CD4-positive, alpha-beta memory T cell (primary cell): Measurements from ENCODE around the gene HACD2. TPM values are rescaled to one million over a fixed set of nuclear protein-coding genes. Genes with fewer than 3 reads are reported as not detected.
A peak's percentile ranks its signal among the peaks of the same experiment; 100 is the strongest.

Source experiments
- CTCF ChIA-PET: fragments of 350-600 bp; sonication (Branson Sonifier 250); formaldehyde crosslinking; loops from one replicate; lab custom pipeline; 2021; ENCODE audit warnings: inconsistent platforms; ENCODE audit not compliant: partially characterized antibody; lab: Charles Lee
- POLR2A ChIA-PET: fragments of 350-600 bp; sonication (Branson Sonifier 250); formaldehyde crosslinking; loops from one replicate; lab custom pipeline; 2021; ENCODE audit not compliant: partially characterized antibody; lab: Charles Lee
- DNase-seq, 5 donors: peaks; one replicate each; pipeline versions ENCODE4 v3.0.0 to v3.0.0-alpha.2; 2020 to 2022; ENCODE audit warnings: mixed read lengths in 1 of 5
- H3K27ac ChIP-seq: one replicate; pipeline ENCODE4 v1.7.0; 2013; ENCODE audit warnings: low read depth, low read length
- H3K27me3 ChIP-seq: 2 replicates; pipeline ENCODE4 v1.7.0; 2013; ENCODE audit warnings: mild to moderate bottlenecking, low read length, moderate library complexity; ENCODE audit not compliant: insufficient read depth
- H3K36me3 ChIP-seq: 2 replicates; pipeline ENCODE4 v1.7.0; 2013; ENCODE audit warnings: mild to moderate bottlenecking, low read length, moderate library complexity; ENCODE audit not compliant: insufficient read depth
- H3K4me1 ChIP-seq: 2 replicates; pipeline ENCODE4 v1.7.0; 2013; ENCODE audit warnings: mild to moderate bottlenecking, low read length, moderate library complexity; ENCODE audit not compliant: insufficient read depth
- H3K4me3 ChIP-seq, 2 donors: one replicate each; pipeline ENCODE4 v1.7.0; 2013; ENCODE audit warnings: low read length in 2 of 2, mild to moderate bottlenecking in 1 of 2
- H3K9me3 ChIP-seq, 2 donors: one replicate each; pipeline ENCODE4 v1.7.0; 2013; ENCODE audit warnings: low read length in 2 of 2, control low read depth in 1 of 2; ENCODE audit not compliant: control insufficient read depth in 1 of 2
- H3K27ac Mint-ChIP-seq, 7 donors: one replicate each; pipeline ENCODE4 v1.8.0; 2020 to 2021; ENCODE audit warnings: mixed read lengths in 7 of 7, mild to moderate bottlenecking in 6 of 7, inconsistent platforms in 3 of 7, moderate library complexity in 3 of 7
- H3K27me3 Mint-ChIP-seq, 2 donors: one replicate each; pipeline ENCODE4 v1.8.0; 2020 to 2021; ENCODE audit warnings: mixed read lengths in 2 of 2
- H3K36me3 Mint-ChIP-seq, 2 donors: one replicate each; pipeline ENCODE4 v1.8.0; 2020 to 2021; ENCODE audit warnings: mixed read lengths in 2 of 2, inconsistent platforms in 1 of 2, mild to moderate bottlenecking in 1 of 2
- H3K4me1 Mint-ChIP-seq, 4 donors: one replicate each; pipeline ENCODE4 v1.8.0; 2020 to 2021; ENCODE audit warnings: mixed read lengths in 4 of 4, mild to moderate bottlenecking in 1 of 4
- H3K4me3 Mint-ChIP-seq, 8 donors: one replicate each; pipeline ENCODE4 v1.8.0; 2020 to 2021; ENCODE audit warnings: mixed read lengths in 8 of 8, mild to moderate bottlenecking in 7 of 8, moderate library complexity in 6 of 8, inconsistent platforms in 3 of 8
- H3K9me3 Mint-ChIP-seq, 8 donors: one replicate each; pipeline ENCODE4 v1.8.0; 2020 to 2021; ENCODE audit warnings: mixed read lengths in 8 of 8, mild to moderate bottlenecking in 5 of 8, inconsistent platforms in 3 of 8, moderate library complexity in 1 of 8
- intact Hi-C: fragments of 100-400 bp; cut with micrococcal nuclease; formaldehyde crosslinking; loops from one replicate; pipeline ENCODE4 v1.15.1; 2023
- polyA plus RNA-seq, 2 donors: library from polyadenylated mRNA; unstranded; fragments of 300-500 nt; fragmentation: Illumina TruSeq; gene quantifications; one replicate each; pipeline ENCODE4 v1.2.3, GENCODE V29; 2021
- total RNA-seq, 2 experiments: library from RNA; stranded (reverse); gene quantifications; one replicate each; pipeline ENCODE4 v1.2.3, GENCODE V29; 2021

Gene HACD2
- total RNA-seq (10 to 100 TPM; 26.0 to 29.5 TPM), polyA plus RNA-seq (10 to 100 TPM; 27.0 to 38.0 TPM)

- ChIA-PET CTCF (interaction anchor here (0.7 kb wide), 1 partner anchor 383 kb away, joined by 3 read pairs; the partner anchor contains the start of gene SEC22A), POLR2A (interaction anchor here (0.6 to 1.9 kb wide), 4 partner anchors 10 to 1790 kb away, joined by 3 to 4 read pairs (median 4); partner anchors contain the start of gene ZNF148)
- H3K9me3 Mint-ChIP-seq = peaks cover 0 to 10% (median 3%) of the 10 kb centered on the region in 8 donors
- H3K36me3 ChIP-seq = no peaks in the 10 kb centered on the region
- H3K9me3 ChIP-seq = no peaks in the 10 kb centered on the region
- peaks cover 38% of the 10 kb centered on the region for H3K4me1 ChIP-seq
- no peaks in the 10 kb centered on the region for H3K27me3 Mint-ChIP-seq
- DNase-seq = peak; percentile 90 to 96 (median 92)
- H3K4me1 Mint-ChIP-seq = peaks cover 20 to 28% (median 22%) of the 10 kb centered on the region in 4 donors
- peak within 1 kb of the TSS; percentile 78 for H3K27ac ChIP-seq
- peaks cover 13 to 23% of the 10 kb centered on the region in 2 donors for H3K36me3 Mint-ChIP-seq
- intact Hi-C loops = loop anchor here (1.0 to 10.0 kb wide), 6 partner anchors 376 to 1836 kb away; partner anchors contain the start of genes CCDC14, FAM162A, GOLGB1 and SEC22A
- H3K4me3 Mint-ChIP-seq = peak within 1 kb of the TSS in 5 of 8 donors; percentile 88 to 93 (median 92)
- peak within 1 kb of the TSS; percentile 80 to 99 for H3K4me3 ChIP-seq
- peak within 1 kb of the TSS in 6 of 7 donors; percentile 76 to 94 (median 87) for H3K27ac Mint-ChIP-seq
- no peaks in the 10 kb centered on the region for H3K27me3 ChIP-seq
These were observed at the start of gene HACD2 for GRCh38 chr3:123584988-123585937. TSS of gene HACD2 (minus strand) at chr3:123585053. CDS start at chr3:123585027, 26 bp downstream.

GRCh38 chr3:123634149-123635051 is 49.5 kb upstream of the HACD2 start:
- POLR2A ChIA-PET = no interaction called here
- no peak overlapping the region for H3K27ac ChIP-seq
- DNase-seq = no peak
- H3K27me3 Mint-ChIP-seq = no peaks in the 10 kb centered on the region
- H3K4me3 Mint-ChIP-seq = no peak overlapping the region
- H3K36me3 ChIP-seq = no peaks in the 10 kb centered on the region
- no peaks in the 10 kb centered on the region for H3K27me3 ChIP-seq
- intact Hi-C loops = no loop called here
- no peak overlapping the region for H3K27ac Mint-ChIP-seq
- H3K9me3 Mint-ChIP-seq = no peaks in the 10 kb centered on the region
- no peaks in the 10 kb centered on the region for H3K4me1 Mint-ChIP-seq
- no peaks in the 10 kb centered on the region for H3K4me1 ChIP-seq
- CTCF ChIA-PET = interaction anchor here (1.0 kb wide), 1 partner anchor 8 kb away, joined by 3 read pairs; no protein-coding TSS in a partner anchor
- H3K9me3 ChIP-seq = no peaks in the 10 kb centered on the region
- H3K4me3 ChIP-seq = no peak overlapping the region
- H3K36me3 Mint-ChIP-seq = peaks cover 2 to 10% of the 10 kb centered on the region in 2 donors

- no peak for DNase-seq
- Histone ChIP-seq H3K4me3 (no peak overlapping the region), H3K27ac (no peak overlapping the region), H3K4me1 (no peaks in the 10 kb centered on the region), H3K36me3 (no peaks in the 10 kb centered on the region), H3K27me3 (no peaks in the 10 kb centered on the region), H3K9me3 (no peaks in the 10 kb centered on the region)
- H3K36me3 Mint-ChIP-seq = peaks cover 2 to 10% of the 10 kb centered on the region in 2 donors
- CTCF ChIA-PET = interaction anchor here (0.7 to 2.3 kb wide), 2 partner anchors 8 to 19 kb away, joined by 3 to 8 read pairs; no protein-coding TSS in a partner anchor
- H3K4me3 Mint-ChIP-seq = no peak overlapping the region
- H3K27me3 Mint-ChIP-seq = peaks cover 0 to 2% of the 10 kb centered on the region in 2 donors
- H3K9me3 Mint-ChIP-seq = no peaks in the 10 kb centered on the region
- POLR2A ChIA-PET = no interaction called here
- H3K4me1 Mint-ChIP-seq = no peaks in the 10 kb centered on the region
- intact Hi-C loops = no loop called here
- H3K27ac Mint-ChIP-seq = no peak overlapping the region
These were observed 48.7 kb upstream of the HACD2 start for GRCh38 chr3:123633530-123633929.

- DNase-seq = no peak
- H3K4me1 ChIP-seq = no peaks in the 10 kb centered on the region
- ChIA-PET CTCF (interaction anchor here (2.3 kb wide), 1 partner anchor 10 kb away, joined by 8 read pairs; no protein-coding TSS in a partner anchor), POLR2A (no interaction called here)
- H3K9me3 ChIP-seq = no peaks in the 10 kb centered on the region
- peaks cover 3 to 4% of the 10 kb centered on the region in 2 donors for H3K27me3 Mint-ChIP-seq
- H3K36me3 ChIP-seq = no peaks in the 10 kb centered on the region
- H3K36me3 Mint-ChIP-seq = peaks cover 2 to 10% of the 10 kb centered on the region in 2 donors
- no peak overlapping the region for H3K27ac ChIP-seq
- H3K4me3 Mint-ChIP-seq = no peak overlapping the region
- no peaks in the 10 kb centered on the region for H3K9me3 Mint-ChIP-seq
- H3K27me3 ChIP-seq = no peaks in the 10 kb centered on the region
- H3K27ac Mint-ChIP-seq = no peak overlapping the region
- H3K4me3 ChIP-seq = no peak overlapping the region
- intact Hi-C loops = no loop called here
- H3K4me1 Mint-ChIP-seq = no peaks in the 10 kb centered on the region
These were observed 47.4 kb upstream of the HACD2 start for GRCh38 chr3:123632161-123632655.

GRCh38 chr3:123629747-123630047 is 44.8 kb upstream of the HACD2 start:
- Mint-ChIP-seq H3K36me3 (peaks cover 2 to 6% of the 10 kb centered on the region in 2 donors), H3K4me3 (no peak overlapping the region), H3K27ac (no peak overlapping the region), H3K27me3 (peaks cover 3 to 4% of the 10 kb centered on the region in 2 donors), H3K9me3 (peaks cover 0 to 2% (median 0%) of the 10 kb centered on the region in 8 donors), H3K4me1 (no peaks in the 10 kb centered on the region)
- H3K36me3 ChIP-seq = no peaks in the 10 kb centered on the region
- no peak for DNase-seq
- H3K4me1 ChIP-seq = no peaks in the 10 kb centered on the region
- intact Hi-C loops = no loop called here
- no peak overlapping the region for H3K27ac ChIP-seq
- no peaks in the 10 kb centered on the region for H3K9me3 ChIP-seq
- ChIA-PET CTCF (no interaction called here), POLR2A (no interaction called here)
- no peak overlapping the region for H3K4me3 ChIP-seq
- no peaks in the 10 kb centered on the region for H3K27me3 ChIP-seq

GRCh38 chr3:123628996-123629746 is 44.3 kb upstream of the HACD2 start:
- H3K9me3 ChIP-seq = no peaks in the 10 kb centered on the region
- H3K4me1 ChIP-seq = no peaks in the 10 kb centered on the region
- H3K36me3 ChIP-seq = no peaks in the 10 kb centered on the region
- peaks cover 3 to 4% of the 10 kb centered on the region in 2 donors for H3K27me3 Mint-ChIP-seq
- H3K27ac Mint-ChIP-seq = no peak overlapping the region
- DNase-seq = no peak
- no peak overlapping the region for H3K4me3 Mint-ChIP-seq
- ChIA-PET POLR2A (no interaction called here), CTCF (no interaction called here)
- H3K9me3 Mint-ChIP-seq = peaks cover 0 to 2% (median 0%) of the 10 kb centered on the region in 8 donors
- H3K4me1 Mint-ChIP-seq = no peaks in the 10 kb centered on the region
- no peak overlapping the region for H3K4me3 ChIP-seq
- peaks cover 2 to 6% of the 10 kb centered on the region in 2 donors for H3K36me3 Mint-ChIP-seq
- H3K27me3 ChIP-seq = no peaks in the 10 kb centered on the region
- intact Hi-C loops = no loop called here
- no peak overlapping the region for H3K27ac ChIP-seq
